GM20000 (cell line): ENCODE measurements around the gene MFF.

Experiments
- DNase-seq: peaks from one replicate; pipeline ENCODE4 v3.0.0; 2012; ENCODE audit warnings: low spot score
- CTCF ChIP-seq: IDR thresholded peaks from 2 replicates; pipeline ENCODE4 v1.5.1; 2012; ENCODE audit warnings: mild to moderate bottlenecking, control low read depth; ENCODE audit errors: extremely low read depth, missing control alignments

The MFF gene

GRCh38 chr2:227335713-227336112 lies 10.7 kb downstream of the MFF start:
- TF ChIP-seq CTCF: no peak
- no peak for DNase-seq

GRCh38 chr2:227337442-227337841 lies 12.4 kb downstream of the MFF start:
- no peak for DNase-seq
- no peak for TF ChIP-seq CTCF

DNA sequence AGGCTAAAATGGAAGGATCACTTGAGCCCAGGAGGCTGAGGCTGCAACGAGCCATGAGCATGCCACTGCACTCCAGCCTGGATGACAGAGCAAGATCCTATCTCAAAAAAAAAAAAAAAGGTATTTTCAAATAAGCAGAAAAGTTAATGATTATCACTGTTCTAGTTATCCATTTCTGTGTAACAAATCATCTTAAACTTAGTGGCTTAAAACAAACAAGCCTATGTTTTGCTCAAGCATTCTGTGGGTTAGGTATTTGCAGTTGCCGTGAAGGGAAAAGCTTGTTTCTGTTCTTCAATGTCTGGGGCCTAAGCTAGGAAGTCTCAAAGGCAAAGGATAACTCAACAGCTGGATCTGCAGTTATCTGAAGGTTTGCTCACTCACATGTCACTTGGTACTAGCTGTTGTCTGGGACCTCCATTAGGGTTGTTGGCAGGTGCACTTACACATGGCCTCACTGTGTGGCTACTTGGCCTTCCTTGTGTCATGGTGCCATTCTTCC lies 14.1 kb downstream of the MFF start:
- DNase-seq: no peak
- no peak for TF ChIP-seq CTCF

DNA sequence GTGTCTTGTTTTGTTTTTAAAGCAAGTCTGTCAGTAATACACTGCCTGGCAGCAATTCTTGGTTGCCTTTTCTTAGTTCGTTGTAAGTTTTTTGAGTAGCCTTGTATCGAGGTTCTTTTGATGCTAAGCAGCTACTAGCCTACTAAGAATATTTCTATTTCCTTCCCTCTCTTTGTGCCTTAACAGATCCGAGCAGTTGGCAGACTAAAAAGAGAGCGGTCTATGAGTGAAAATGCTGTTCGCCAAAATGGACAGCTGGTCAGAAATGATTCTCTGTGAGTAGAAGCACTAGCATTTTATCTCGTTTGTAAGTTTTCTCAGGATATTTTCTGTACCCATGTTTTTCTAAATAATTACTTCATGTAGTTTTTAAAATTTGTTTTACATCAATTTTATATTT lies 15.1 kb downstream of the MFF start:
- no peak for DNase-seq

DNA sequence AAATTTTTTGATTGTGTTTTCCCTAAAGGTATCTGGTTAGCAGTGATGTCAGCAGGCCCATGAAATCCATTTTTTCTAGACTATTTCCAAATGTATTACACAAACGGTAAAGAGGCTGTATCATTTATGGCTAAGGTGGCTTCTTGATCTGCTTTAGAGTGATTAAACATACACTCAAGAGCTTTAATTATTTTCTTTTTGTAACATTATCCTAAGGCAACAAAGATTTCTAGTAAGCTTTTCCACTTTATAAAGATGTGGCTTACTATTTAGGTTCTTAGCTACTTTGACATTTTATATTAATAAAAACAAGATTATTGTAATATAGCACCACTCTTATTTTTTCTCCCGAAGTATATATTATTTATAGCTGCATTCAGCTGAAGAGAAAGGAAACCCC lies 16.5 kb downstream of the MFF start:
- no peak for DNase-seq
- TF ChIP-seq CTCF: no peak

More for the DNA sequence above, 15.1 kb downstream of the MFF start:
- no peak for TF ChIP-seq CTCF

GRCh38 chr2:227344231-227344630 lies 19.2 kb downstream of the MFF start:
- no peak for DNase-seq

GRCh38 chr2:227347117-227347516 lies 22.1 kb downstream of the MFF start:
- TF ChIP-seq CTCF: no peak

More at GRCh38 chr2:227344231-227344630, 19.2 kb downstream of the MFF start:
- no peak for TF ChIP-seq CTCF

More at GRCh38 chr2:227347117-227347516, 22.1 kb downstream of the MFF start:
- DNase-seq: no peak
